Measurements from ENCODE around the gene PRDM16.

GRCh38 chr1:3178279-3178678, 109.3 kb downstream of the PRDM16 start:
- TF ChIP-seq CTCF (conservative IDR thresholded peaks at IDR 0.05; ENCODE audit: low read length) (no peak), EZH2phosphoT487 (IDR thresholded peaks at IDR 0.05; ENCODE audit: borderline replicate concordance) (no peak)
